ENCODE data around the gene C14orf93.

GRCh38 chr14:23034498-23035302, 24.8 kb upstream of the C14orf93 start, which contains the start of gene PSMB5:
- no peak for TF ChIP-seq POLR2A (IDR thresholded peaks at IDR 0.05)
- peak in 1 of 7 experiments; percentile 9 for TF ChIP-seq CTCF (IDR thresholded peaks at IDR 0.05)
